Measurements from ENCODE around the gene HIVEP1.
"Not testable (repeated sequence)": the region's sequence is repeated elsewhere in the genome, so short reads cannot be mapped to it uniquely, and the experiment has no call there.

The HIVEP1 gene

DNA sequence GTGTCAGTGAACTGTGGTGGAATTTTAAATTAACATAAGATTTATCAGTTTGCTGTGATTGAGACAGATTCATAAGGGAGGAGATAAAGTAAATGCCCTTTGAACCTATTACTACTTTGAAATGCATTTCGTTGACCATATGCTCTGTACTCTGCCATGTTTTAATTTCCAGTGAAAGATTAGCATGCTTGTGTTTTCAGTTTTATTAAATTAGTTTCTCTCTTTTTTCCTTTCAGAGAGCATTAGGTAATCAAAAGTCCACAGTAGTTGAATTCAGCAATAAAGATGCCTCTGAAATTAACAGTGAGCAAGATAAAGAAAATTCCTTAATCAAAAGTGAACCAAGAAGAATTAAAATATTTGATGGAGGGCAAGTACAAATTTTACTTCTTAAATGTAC lies 117.4 kb downstream of the HIVEP1 start:
- no peak for DNase-seq

DNA sequence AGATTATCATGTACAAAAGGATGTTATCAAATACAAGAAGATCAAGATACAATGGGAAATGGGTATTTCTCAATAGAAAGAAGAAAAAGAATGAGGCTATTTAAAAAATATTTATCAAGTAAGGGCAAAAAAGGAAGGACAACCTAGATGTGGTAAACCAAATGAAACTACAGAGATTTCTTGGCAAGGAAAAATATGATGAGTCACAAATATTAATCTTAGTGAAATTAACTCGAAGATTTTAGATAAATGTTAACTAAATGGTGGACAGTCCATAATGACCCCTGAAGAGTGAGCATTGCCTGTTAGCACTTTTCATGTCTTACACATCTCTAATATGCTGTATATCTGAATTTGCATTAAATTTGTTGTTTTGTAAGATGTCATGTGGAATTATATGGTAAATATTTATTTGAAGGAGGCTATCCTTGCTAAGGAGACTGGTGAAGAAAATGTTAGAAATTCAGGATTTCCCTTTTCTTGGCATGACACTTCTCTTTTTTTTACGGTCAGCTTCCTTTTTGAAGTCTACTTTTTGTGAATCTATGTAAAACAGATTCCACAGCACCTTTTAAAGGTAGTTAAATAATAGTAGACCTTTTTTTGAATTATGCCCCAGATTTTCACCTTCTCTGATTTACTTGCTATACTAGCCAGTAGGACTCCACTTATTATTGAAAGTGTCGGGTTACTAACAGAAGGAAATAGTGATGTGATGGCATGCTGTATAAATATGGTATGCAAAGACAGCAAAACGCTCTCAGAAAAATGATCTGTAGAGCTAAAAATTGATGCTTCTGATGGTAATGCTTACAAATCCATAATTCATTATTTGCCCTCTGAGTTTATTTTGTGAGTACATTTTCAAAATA lies 120.5 kb downstream of the HIVEP1 start:
- no peak for DNase-seq

- no peak for DNase-seq
Observed at GRCh38 chr6:12134581-12134980, 122.5 kb downstream of the HIVEP1 start.

DNA sequence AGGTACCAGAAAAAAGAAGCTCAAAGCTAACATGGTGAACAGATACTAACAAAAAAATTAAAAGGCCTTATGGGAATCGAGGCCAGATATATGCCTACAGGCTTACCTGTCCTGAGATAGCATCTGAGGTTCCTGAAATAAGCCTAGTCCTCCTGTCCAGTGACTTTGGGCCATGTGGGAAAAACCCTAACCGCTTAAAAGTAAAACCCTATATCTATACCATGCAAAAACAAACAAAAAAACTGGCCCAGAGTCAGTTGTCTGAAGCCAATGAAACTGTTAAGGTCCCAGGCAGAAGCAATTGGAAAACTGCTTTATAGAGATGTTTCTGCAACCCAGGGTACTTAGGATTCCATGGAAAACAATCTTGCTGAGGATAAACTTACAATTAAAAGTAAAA lies 122.9 kb downstream of the HIVEP1 start:
- DNase-seq, result no peak

DNA sequence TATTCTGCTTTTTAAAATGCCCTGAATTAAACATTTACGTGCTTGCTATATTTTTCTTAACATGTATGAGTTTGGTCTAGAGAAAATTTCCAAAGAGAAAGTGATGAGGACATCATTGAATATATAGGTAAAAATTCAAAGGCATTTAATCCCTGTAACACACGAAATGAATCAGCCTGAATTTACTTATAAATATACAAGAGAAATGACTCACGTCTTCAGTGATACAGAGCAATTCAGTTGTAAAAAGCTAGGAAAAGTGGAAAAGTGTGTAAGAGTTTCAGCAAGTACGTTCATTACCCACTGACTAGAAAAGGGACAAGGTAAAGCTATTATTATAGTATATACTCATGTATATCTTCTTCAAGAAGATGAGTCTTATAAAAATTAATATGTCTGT lies 124.8 kb downstream of the HIVEP1 start:
- DNase-seq, result no peak

GRCh38 chr6:12137480-12137879 lies 125.4 kb downstream of the HIVEP1 start:
- no peak for DNase-seq

DNA sequence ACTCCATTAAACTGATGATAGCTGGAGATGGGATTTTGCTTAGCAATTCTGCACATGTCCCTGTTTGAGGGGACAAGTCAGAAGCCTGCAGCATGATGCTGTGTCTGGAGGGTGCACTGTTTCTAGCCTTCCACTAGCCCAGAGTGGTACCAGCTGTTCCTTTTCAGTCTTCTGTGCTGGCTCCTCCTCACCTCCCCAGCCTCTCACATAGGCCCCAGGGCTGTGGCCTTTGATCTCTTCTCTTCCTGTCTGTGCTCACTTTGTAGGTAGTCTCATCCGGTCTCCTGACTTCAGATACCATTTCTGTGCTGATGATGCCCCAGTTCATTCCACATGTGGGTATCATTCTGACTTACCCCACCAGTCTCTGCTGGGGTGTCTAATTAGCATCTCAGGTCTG lies 126.3 kb downstream of the HIVEP1 start:
- DNase-seq, result peak; percentile 49

GRCh38 chr6:12138936-12139335 lies 126.8 kb downstream of the HIVEP1 start:
- no peak for DNase-seq

GRCh38 chr6:12147557-12148316 lies 135.6 kb downstream of the HIVEP1 start:
- no peak for DNase-seq

DNA sequence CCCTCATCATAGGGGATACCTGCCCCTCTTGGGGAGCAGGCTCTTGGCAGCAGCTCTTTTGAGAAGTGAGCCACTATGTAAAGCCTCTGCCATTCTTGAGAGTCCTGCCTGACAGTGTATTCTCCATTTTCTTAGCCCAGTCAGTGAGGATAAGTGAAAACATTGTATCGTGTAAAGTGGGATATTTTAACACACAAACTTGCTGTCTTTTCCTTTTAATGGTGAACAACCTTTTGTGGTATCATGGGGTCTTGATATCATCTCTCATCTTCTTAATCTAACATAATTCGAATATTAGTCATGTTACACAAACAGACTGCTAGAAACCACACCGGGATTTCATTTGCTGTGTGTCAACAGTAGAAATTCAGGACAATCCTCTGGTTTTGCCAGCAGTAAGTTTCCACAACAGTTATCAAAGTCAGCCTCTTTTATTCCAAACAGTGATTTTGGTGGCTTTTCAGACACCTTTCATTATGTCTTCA lies 136.2 kb downstream of the HIVEP1 start:
- no peak for DNase-seq

GRCh38 chr6:12148841-12149240 lies 136.7 kb downstream of the HIVEP1 start:
- DNase-seq, result no peak

GRCh38 chr6:12149944-12150510 lies 137.9 kb downstream of the HIVEP1 start:
- no peak for DNase-seq

GRCh38 chr6:12150812-12151432 lies 138.8 kb downstream of the HIVEP1 start:
- DNase-seq, result peak; percentile 15

- no peak for DNase-seq
Observed at GRCh38 chr6:12151433-12151820, 139.3 kb downstream of the HIVEP1 start.

DNA sequence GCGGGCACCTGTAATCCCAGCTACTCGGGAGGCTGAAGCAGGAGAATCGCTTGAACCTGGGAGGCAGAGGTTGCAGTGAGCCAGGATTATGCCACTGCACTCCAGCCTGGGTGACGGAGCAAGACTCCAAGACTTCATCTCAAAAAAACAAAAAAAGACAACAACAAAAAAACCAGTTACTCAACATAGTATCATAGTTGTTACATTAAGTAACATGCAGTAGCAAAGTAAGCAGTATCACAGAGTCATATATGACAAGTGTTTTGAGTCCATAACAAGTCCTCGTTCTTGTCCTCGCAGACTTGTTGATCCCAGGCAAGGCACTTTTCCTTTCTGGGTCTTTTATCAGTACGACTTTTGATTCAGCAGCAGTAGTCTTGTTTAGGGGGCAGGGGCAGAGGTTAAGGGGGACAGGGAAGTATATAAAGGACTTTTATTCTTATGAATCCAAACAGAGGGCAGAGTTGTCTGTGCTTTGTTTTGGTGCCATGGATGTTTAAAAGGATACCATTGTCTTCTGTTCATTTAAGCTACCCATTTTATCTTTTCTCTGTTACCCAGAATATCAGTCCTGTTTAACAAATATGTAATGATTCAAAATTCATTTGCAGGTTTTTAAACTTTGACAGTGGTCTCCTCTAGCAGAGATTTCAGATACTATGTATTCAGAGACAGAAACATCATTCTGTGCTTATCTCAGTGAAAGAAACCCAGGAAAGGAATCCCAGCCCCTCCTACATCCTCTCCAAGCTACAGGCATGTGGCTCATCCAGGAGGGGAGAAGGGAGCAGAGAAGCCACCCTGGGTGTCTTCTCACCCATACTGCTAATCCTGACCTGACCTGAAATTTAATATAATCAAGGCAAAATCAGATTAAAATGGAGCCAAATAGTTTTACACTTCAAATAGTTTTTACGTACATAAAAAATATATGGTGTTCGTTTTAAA lies 140.2 kb downstream of the HIVEP1 start:
- DNase-seq, result no peak

- not testable (repeated sequence) for DNase-seq
Observed at GRCh38 chr6:12155769-12156168, 143.7 kb downstream of the HIVEP1 start.

GRCh38 chr6:12158686-12159415 lies 146.7 kb downstream of the HIVEP1 start:
- DNase-seq, result no peak

GRCh38 chr6:12160326-12160725 lies 148.2 kb downstream of the HIVEP1 start:
- DNase-seq, result peak; percentile 31

DNA sequence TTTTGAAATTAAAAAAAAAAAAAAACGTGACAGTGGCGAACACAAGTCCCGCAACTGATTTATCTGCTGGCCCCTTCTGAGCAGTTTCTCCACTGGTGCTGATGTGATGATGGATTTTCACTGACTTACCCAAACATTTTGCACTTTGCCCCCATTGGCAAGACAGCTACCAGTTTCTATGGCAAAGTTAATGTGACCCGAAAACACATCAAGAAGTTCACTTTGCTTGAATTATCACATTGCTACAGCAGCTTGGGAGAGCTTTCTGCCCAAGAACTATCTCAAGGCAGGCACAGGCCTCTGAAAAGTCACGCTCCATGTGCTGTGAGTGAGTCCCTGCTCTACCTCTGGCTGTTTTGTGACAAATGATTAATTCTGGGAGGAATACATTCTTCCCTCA lies 150.1 kb downstream of the HIVEP1 start:
- no peak for DNase-seq

DNA sequence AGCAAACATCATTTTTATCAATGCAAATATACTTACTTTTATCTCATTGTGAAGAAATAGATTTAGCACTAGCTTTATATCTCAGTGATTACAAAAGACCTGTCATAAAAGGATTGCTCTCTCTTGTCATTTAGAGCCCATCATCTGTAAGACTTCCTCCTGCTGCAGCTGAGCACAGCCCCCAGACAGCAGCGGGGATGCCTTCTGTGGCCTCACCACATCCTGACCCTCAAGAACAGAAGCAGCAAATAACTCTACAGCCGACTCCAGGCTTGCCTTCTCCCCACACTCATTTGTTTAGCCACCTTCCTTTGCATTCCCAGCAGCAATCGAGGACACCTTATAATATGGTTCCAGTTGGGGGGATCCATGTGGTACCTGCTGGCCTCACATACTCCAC lies 151.0 kb downstream of the HIVEP1 start:
- DNase-seq, result peak; percentile 66

Data from activated CD4-positive, alpha-beta T cell treated with anti-CD3 and anti-CD28 coated beads, Interleukin-2, amount 50 U/mL, for 16 hours (primary cell).